ENCODE measurements around the gene ALDH3A2. TPM values are rescaled to one million over a fixed set of nuclear protein-coding genes. Genes with fewer than 3 reads are reported as not detected.

ALDH3A2 gene
- total RNA-seq, 2 donors from 2014 or later, result 128 to 131 TPM

- H3K4me3 ChIP-seq, result no peak overlapping the region
- H3K4me1 ChIP-seq, result peaks cover 9% of the 10 kb centered on the region
- ATAC-seq (no peak), DNase-seq (no peak)
- no peaks in the 10 kb centered on the region for H3K27me3 ChIP-seq
- no peaks in the 10 kb centered on the region for H3K9me3 ChIP-seq
- intact Hi-C loops (cut with DNase I), result no loop called here
- 69 to 82% methylated on average over 16 of the region's 16 CpGs for whole genome bisulfite sequencing, 2 donors
- no peaks in the 10 kb centered on the region for H3K36me3 ChIP-seq (replicated peaks in 1 of 2; ENCODE audit: insufficient read depth in 1 of 2, low read depth in 2 of 2)
- H3K27ac ChIP-seq, result no peak overlapping the region
- no peak for TF ChIP-seq POLR2A (IDR thresholded peaks at IDR 0.05)
- TF ChIP-seq CTCF (IDR thresholded peaks at IDR 0.05), result no peak
Measured at GRCh38 chr17:19713462-19713861, 64.9 kb downstream of the ALDH3A2 start.

- DNase-seq, result no peak
- WGBS, 2 donors, result 77 to 92% methylated on average over 5 to 28 of the region's 28 CpGs
- peaks cover 9% of the 10 kb centered on the region for H3K4me1 ChIP-seq
- intact Hi-C loops (cut with DNase I), result no loop called here
- H3K27me3 ChIP-seq, result no peaks in the 10 kb centered on the region
- no peaks in the 10 kb centered on the region for H3K9me3 ChIP-seq
- no peak for ATAC-seq
- no peak overlapping the region for H3K4me3 ChIP-seq
- no peak for TF ChIP-seq CTCF (IDR thresholded peaks at IDR 0.05)
- no peak for TF ChIP-seq POLR2A (IDR thresholded peaks at IDR 0.05)
- no peaks in the 10 kb centered on the region for H3K36me3 ChIP-seq (replicated peaks in 1 of 2; ENCODE audit: insufficient read depth in 1 of 2, low read depth in 2 of 2)
- H3K27ac ChIP-seq, result no peak overlapping the region
Measured at GRCh38 chr17:19713901-19714361, 65.4 kb downstream of the ALDH3A2 start.

- intact Hi-C loops (cut with DNase I), result no loop called here
- WGBS, 2 donors, result 69 to 78% methylated on average over 7 to 24 of the region's 27 CpGs
- no peaks in the 10 kb centered on the region for H3K9me3 ChIP-seq
- no peaks in the 10 kb centered on the region for H3K27me3 ChIP-seq
- H3K36me3 ChIP-seq (replicated peaks in 1 of 2; ENCODE audit: insufficient read depth in 1 of 2, low read depth in 2 of 2), result no peaks in the 10 kb centered on the region
- no peak overlapping the region for H3K27ac ChIP-seq
- peaks cover 9% of the 10 kb centered on the region for H3K4me1 ChIP-seq
- no peak overlapping the region for H3K4me3 ChIP-seq
- DNase-seq (peak in 3 of 4 donors; percentile 41 to 58 (median 48)), ATAC-seq (peak; percentile 36)
- TF ChIP-seq POLR2A (IDR thresholded peaks at IDR 0.05) (no peak), CTCF (IDR thresholded peaks at IDR 0.05) (no peak)
Measured at GRCh38 chr17:19714542-19715411, 66.2 kb downstream of the ALDH3A2 start.

- 59% methylated on average over 13 of the region's 13 CpGs; no CpG with 5 or more reads in 1 of the 2 donors for WGBS, 2 donors
Measured at GRCh38 chr17:19716108-19717030, 67.8 kb downstream of the ALDH3A2 start, which contains the start of gene SLC47A2. Gene SLC47A2 (minus strand): TSS chr17:19716584. CDS start chr17:19716555, 29 bp downstream.

More at GRCh38 chr17:19716108-19717030, 67.8 kb downstream of the ALDH3A2 start, which contains the start of gene SLC47A2:
- no peak for DNase-seq
- ATAC-seq, result no peak
- Histone ChIP-seq H3K27me3 (no peaks in the 10 kb centered on the region), H3K27ac (no peak within 1 kb of the TSS), H3K4me1 (peaks cover 18% of the 10 kb centered on the region), H3K9me3 (no peaks in the 10 kb centered on the region), H3K36me3 (replicated peaks in 1 of 2; ENCODE audit: insufficient read depth in 1 of 2, low read depth in 2 of 2) (no peaks in the 10 kb centered on the region), H3K4me3 (no peak within 1 kb of the TSS)
- TF ChIP-seq POLR2A (IDR thresholded peaks at IDR 0.05) (no peak), CTCF (IDR thresholded peaks at IDR 0.05) (no peak)
- intact Hi-C loops (cut with DNase I), result no loop called here
